Hepatocyte (in vitro differentiated cells): ENCODE data around the gene LHFPL3. TPM values are rescaled to one million over a fixed set of nuclear protein-coding genes. Genes with fewer than 3 reads are reported as not detected.

Experiments used
- DNase-seq: peaks from one replicate; pipeline ENCODE4 v3.0.0-alpha.2; 2016; ENCODE audit warnings: low spot score
- H2AFZ ChIP-seq: fragments of 200-600 bp; sonication (generic); 2 replicates; pipeline ENCODE4 v1.6.0; 2016; ENCODE audit warnings: antibody characterized with exemption, mild to moderate bottlenecking
- H3K27ac ChIP-seq: fragments of 200-600 bp; sonication (generic); 2 replicates; pipeline ENCODE4 v1.5.1; 2016; ENCODE audit warnings: mild to moderate bottlenecking
- H3K27me3 ChIP-seq: fragments of 200-600 bp; sonication (generic); 2 replicates; pipeline ENCODE4 v1.6.1; 2016
- H3K36me3 ChIP-seq: fragments of 200-600 bp; sonication (generic); replicated peaks from 2 replicates; pipeline ENCODE4 v1.5.1; 2016; ENCODE audit warnings: low read depth; ENCODE audit not compliant: insufficient read depth
- H3K4me1 ChIP-seq: fragments of 200-600 bp; sonication (generic); 2 replicates; pipeline ENCODE4 v1.5.1; 2016; ENCODE audit warnings: mild to moderate bottlenecking, moderate library complexity; ENCODE audit not compliant: insufficient read depth
- H3K4me2 ChIP-seq: fragments of 200-600 bp; sonication (generic); 2 replicates; pipeline ENCODE4 v1.6.0; 2016
- H3K4me3 ChIP-seq: fragments of 200-600 bp; sonication (generic); 2 replicates; pipeline ENCODE4 v1.5.1; 2016; ENCODE audit warnings: mild to moderate bottlenecking
- H3K79me2 ChIP-seq: fragments of 200-600 bp; sonication (generic); 2 replicates; pipeline ENCODE4 v1.6.0; 2017; ENCODE audit warnings: mild to moderate bottlenecking
- H3K9me2 ChIP-seq: fragments of 200-600 bp; sonication (generic); replicated peaks from 2 replicates; pipeline ENCODE4 v1.6.0; 2017; ENCODE audit warnings: mild to moderate bottlenecking; ENCODE audit not compliant: insufficient read depth
- H3K9me3 ChIP-seq: fragments of 200-600 bp; sonication (generic); 2 replicates; pipeline ENCODE4 v1.5.1; 2016; ENCODE audit warnings: low read depth, mild to moderate bottlenecking
- H4K20me1 ChIP-seq: fragments of 200-600 bp; sonication (generic); 2 replicates; pipeline ENCODE4 v1.6.0; 2016; ENCODE audit warnings: mild to moderate bottlenecking; ENCODE audit not compliant: insufficient read depth, poor library complexity, severe bottlenecking
- CTCF ChIP-seq: fragments of 200-600 bp; sonication (generic); IDR thresholded peaks from 2 replicates; pipeline ENCODE4 v1.5.1; 2016; ENCODE audit warnings: antibody characterized with exemption, mild to moderate bottlenecking; ENCODE audit not compliant: poor library complexity
- EZH2 ChIP-seq: fragments of 200-600 bp; sonication (generic); IDR thresholded peaks from 2 replicates; pipeline ENCODE4 v1.6.1; 2016; ENCODE audit warnings: antibody characterized with exemption, mild to moderate bottlenecking, borderline replicate concordance
- EZH2phosphoT487 ChIP-seq: fragments of 200-600 bp; sonication (generic); IDR thresholded peaks from one replicate; pipeline ENCODE4 v1.6.1; 2018; ENCODE audit warnings: antibody characterized with exemption, mild to moderate bottlenecking, low read depth, moderate library complexity; ENCODE audit not compliant: unreplicated experiment, severe bottlenecking
- WGBS: methylation state at CpG from one replicate; pipeline ENCODE4 v1.1.6; 2016; ENCODE audit warnings: low lambda C conversion rate; ENCODE audit errors: missing lambda C conversion rate; 5-methylcytosine and 5-hydroxymethylcytosine counted together
- polyA plus RNA-seq: library from polyadenylated mRNA; unstranded; fragments of >200 nt; fragmentation: Nextera tagmentation; extraction: Ambion mirVana; gene quantifications from 2 replicates; pipeline ENCODE4 v1.2.1, GENCODE V29; 2016
- total RNA-seq: library from RNA; depleted of rRNA; stranded (reverse); fragments of >200 nt; gene quantifications from 2 replicates; pipeline ENCODE4 v1.2.3, GENCODE V29; 2014

The LHFPL3 gene
- total and polyA plus RNA-seq, 2 experiments from 2014 or later: not detected

DNA sequence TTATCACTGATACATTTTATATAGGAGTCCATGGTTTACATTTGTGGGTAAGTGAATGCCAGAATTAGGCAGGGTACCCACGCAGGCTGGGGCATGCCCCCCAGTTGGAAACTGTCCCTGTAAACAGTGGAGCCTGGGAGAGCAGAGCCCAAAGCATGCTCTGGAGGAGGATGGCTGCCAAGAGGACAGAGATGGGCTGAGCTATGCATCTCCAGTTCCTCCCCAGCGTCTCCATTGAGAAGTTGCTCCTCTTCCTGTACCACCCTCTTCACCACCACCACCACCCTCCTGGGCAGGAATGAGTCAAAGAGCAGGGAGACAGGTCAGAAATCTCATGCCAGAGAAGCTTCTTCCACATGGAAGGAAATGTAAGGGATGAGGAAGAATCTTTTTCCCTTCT is 617.9 kb downstream of the LHFPL3 start:
- Histone ChIP-seq H4K20me1 (no peaks in the 10 kb centered on the region), H3K9me3 (no peaks in the 10 kb centered on the region), H3K36me3 (no peaks in the 10 kb centered on the region), H3K27ac (no peak overlapping the region), H3K4me1 (peaks cover 14% of the 10 kb centered on the region), H3K4me2 (no peak overlapping the region), H3K9me2 (no peaks in the 10 kb centered on the region), H3K4me3 (no peak overlapping the region), H3K79me2 (no peaks in the 10 kb centered on the region), H2AFZ (no peak overlapping the region), H3K27me3 (no peaks in the 10 kb centered on the region)
- WGBS: 88% methylated on average over 2 of the region's 2 CpGs
- DNase-seq: no peak
- TF ChIP-seq EZH2 (no peak), CTCF (no peak)

DNA sequence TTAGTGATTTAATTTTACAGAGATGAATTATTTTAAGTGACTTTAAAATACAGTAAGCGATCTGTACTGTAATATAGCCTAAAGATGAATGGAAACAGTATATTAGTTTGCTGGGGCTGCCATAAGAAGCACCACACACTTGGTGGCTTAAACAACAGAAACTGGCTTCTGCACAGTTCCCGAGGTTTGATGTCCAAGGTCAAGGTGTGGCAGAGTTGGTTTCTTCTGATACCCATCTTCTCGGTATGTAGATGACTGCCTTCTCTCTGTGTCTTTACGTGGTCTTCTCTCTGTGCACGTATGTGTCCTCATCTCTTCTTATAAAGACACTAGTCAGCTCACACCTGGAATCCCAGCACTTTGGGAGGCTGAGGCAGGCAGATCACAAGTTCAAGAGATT is 621.6 kb downstream of the LHFPL3 start:
- Histone ChIP-seq H2AFZ (no peak overlapping the region), H3K27ac (no peak overlapping the region), H3K4me2 (no peak overlapping the region), H3K4me1 (peaks cover 7% of the 10 kb centered on the region), H3K4me3 (no peak overlapping the region), H3K9me3 (no peaks in the 10 kb centered on the region), H3K36me3 (no peaks in the 10 kb centered on the region), H3K9me2 (no peaks in the 10 kb centered on the region), H3K79me2 (no peaks in the 10 kb centered on the region), H4K20me1 (no peaks in the 10 kb centered on the region), H3K27me3 (no peaks in the 10 kb centered on the region)
- DNase-seq: no peak
- WGBS: 91% methylated on average over 5 of the region's 5 CpGs
- no peak for TF ChIP-seq EZH2
- no peak for TF ChIP-seq EZH2phosphoT487
- no peak for TF ChIP-seq CTCF

- H4K20me1 ChIP-seq: no peaks in the 10 kb centered on the region
- no peak overlapping the region for H3K4me2 ChIP-seq
- no peaks in the 10 kb centered on the region for H3K27me3 ChIP-seq
- TF ChIP-seq CTCF (no peak), EZH2phosphoT487 (no peak), EZH2 (no peak)
- no peak for DNase-seq
- no peaks in the 10 kb centered on the region for H3K79me2 ChIP-seq
- H3K4me1 ChIP-seq: peaks cover 2% of the 10 kb centered on the region
- WGBS: 74% methylated on average over 2 of the region's 2 CpGs
- H3K9me2 ChIP-seq: no peaks in the 10 kb centered on the region
- no peaks in the 10 kb centered on the region for H3K9me3 ChIP-seq
- H3K27ac ChIP-seq: no peak overlapping the region
- no peaks in the 10 kb centered on the region for H3K36me3 ChIP-seq
- no peak overlapping the region for H2AFZ ChIP-seq
- H3K4me3 ChIP-seq: no peak overlapping the region
Observed at GRCh38 chr7:104950754-104951153, 622.4 kb downstream of the LHFPL3 start.

DNA sequence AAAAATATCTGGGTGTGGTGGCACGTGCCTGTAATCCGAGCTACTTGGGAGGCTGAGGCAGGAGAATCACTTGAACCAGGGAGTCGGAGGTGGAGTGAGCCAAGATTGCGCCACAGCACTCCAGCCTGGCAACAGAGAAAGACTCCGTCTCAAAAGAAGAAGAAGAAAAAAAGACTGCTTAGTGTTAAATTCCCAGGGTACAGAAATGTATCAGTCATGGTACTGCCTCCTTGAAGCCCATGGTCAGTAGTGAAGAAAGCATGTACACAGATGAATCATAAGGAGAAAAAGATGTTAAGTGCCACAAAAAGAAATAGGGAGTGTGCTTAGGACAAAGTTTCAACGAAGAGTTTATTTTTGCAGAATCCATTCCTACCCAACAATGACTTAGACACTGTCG is 623.1 kb downstream of the LHFPL3 start:
- no peaks in the 10 kb centered on the region for H4K20me1 ChIP-seq
- TF ChIP-seq CTCF (no peak), EZH2phosphoT487 (no peak), EZH2 (no peak)
- no peak overlapping the region for H2AFZ ChIP-seq
- H3K4me1 ChIP-seq: no peaks in the 10 kb centered on the region
- DNase-seq: no peak
- no peaks in the 10 kb centered on the region for H3K27me3 ChIP-seq
- H3K27ac ChIP-seq: no peak overlapping the region
- H3K36me3 ChIP-seq: no peaks in the 10 kb centered on the region
- H3K9me3 ChIP-seq: no peaks in the 10 kb centered on the region
- H3K79me2 ChIP-seq: no peaks in the 10 kb centered on the region
- no peak overlapping the region for H3K4me3 ChIP-seq
- WGBS: 91% methylated on average over 7 of the region's 7 CpGs
- H3K4me2 ChIP-seq: no peak overlapping the region
- no peaks in the 10 kb centered on the region for H3K9me2 ChIP-seq
